OCI-LY7 (cell line): ENCODE data around the gene GAB3. TPM values are rescaled to one million over a fixed set of nuclear protein-coding genes. Genes with fewer than 3 reads are reported as not detected.

ENCODE experiments used
- BruUV-seq: library from RNA; stranded (reverse); fragments of 400-500 nt; replicated peaks from 2 replicates; lab custom pipeline; 2021; lab: Mats Ljungman, UMichigan
- CTCF ChIA-PET: fragments of 300-600 bp; sonication (Branson Sonifier 250); formaldehyde crosslinking; loops from one replicate; lab custom pipeline; 2022; ENCODE audit warnings: antibody characterized with exemption; ENCODE audit not compliant: unreplicated experiment; lab: Charles Lee
- POLR2A ChIA-PET: fragments of 300-600 bp; sonication (Branson Sonifier 250); formaldehyde crosslinking; loops from one replicate; lab custom pipeline; 2022; ENCODE audit warnings: antibody characterized with exemption; lab: Charles Lee
- DNase-seq: peaks from one replicate; pipeline ENCODE4 v3.0.0-alpha.2; 2015; ENCODE audit warnings: low spot score
- H2AFZ ChIP-seq: fragments of 200-600 bp; sonication (generic), shearing (Covaris generic); 2 replicates; pipeline ENCODE4 v1.6.1; 2014; ENCODE audit warnings: mild to moderate bottlenecking, antibody characterized with exemption, low read length, moderate library complexity
- H3K27ac ChIP-seq: fragments of 200-600 bp; sonication (generic); 2 replicates; pipeline ENCODE4 v1.5.1; 2014; ENCODE audit warnings: mixed run types, low read depth, mild to moderate bottlenecking, moderate library complexity, low read length, inconsistent platforms; ENCODE audit not compliant: poor library complexity, severe bottlenecking
- H3K36me3 ChIP-seq: fragments of 200-600 bp; sonication (generic); 2 replicates; pipeline ENCODE4 v1.6.1; 2014; ENCODE audit warnings: mild to moderate bottlenecking, antibody characterized with exemption, low read length, moderate library complexity, mixed read lengths; ENCODE audit not compliant: insufficient read depth
- H3K4me1 ChIP-seq: fragments of 200-600 bp; sonication (generic); 2 replicates; pipeline ENCODE4 v1.5.1; 2014; ENCODE audit warnings: mild to moderate bottlenecking, low read length; ENCODE audit not compliant: insufficient read depth, poor library complexity, severe bottlenecking
- H3K4me2 ChIP-seq: fragments of 200-600 bp; sonication (generic); 2 replicates; pipeline ENCODE4 v1.6.1; 2014; ENCODE audit warnings: mild to moderate bottlenecking, low read length
- H3K4me3 ChIP-seq: fragments of 200-600 bp; sonication (generic); 2 replicates; pipeline ENCODE4 v1.5.1; 2014; ENCODE audit warnings: mild to moderate bottlenecking, low read depth, low read length; ENCODE audit not compliant: poor library complexity, severe bottlenecking
- H3K79me2 ChIP-seq: fragments of 200-600 bp; sonication (generic); 2 replicates; pipeline ENCODE4 v1.6.1; 2016; ENCODE audit warnings: low read depth, mild to moderate bottlenecking, low read length, moderate library complexity, mixed read lengths; ENCODE audit not compliant: insufficient read depth
- H3K9me2 ChIP-seq: fragments of 200-600 bp; sonication (generic); 2 replicates; pipeline ENCODE4 v1.6.1; 2016; ENCODE audit warnings: mild to moderate bottlenecking, low read length, mixed read lengths; ENCODE audit not compliant: insufficient read depth
- H3K9me3 ChIP-seq: fragments of 200-600 bp; sonication (generic); 2 replicates; pipeline ENCODE4 v1.6.1; 2014; ENCODE audit warnings: mild to moderate bottlenecking, mixed run types, low read length, mixed read lengths
- H4K20me1 ChIP-seq: fragments of 200-600 bp; sonication (generic); 2 replicates; pipeline ENCODE4 v1.6.1; 2014; ENCODE audit warnings: mild to moderate bottlenecking, antibody characterized with exemption, low read length, moderate library complexity, mixed read lengths; ENCODE audit not compliant: insufficient read depth
- CTCF ChIP-seq: fragments of 200-600 bp; sonication (generic); conservative IDR thresholded peaks from 2 replicates; pipeline ENCODE4 v1.5.1; 2014; ENCODE audit warnings: mild to moderate bottlenecking, antibody characterized with exemption, low read length, moderate library complexity, mixed read lengths
- EZH2phosphoT487 ChIP-seq: fragments of 200-600 bp; sonication (generic); IDR thresholded peaks from 2 replicates; pipeline ENCODE4 v1.6.1; 2018; ENCODE audit warnings: low read depth, borderline replicate concordance, mild to moderate bottlenecking, mixed run types, antibody characterized with exemption, low read length, moderate library complexity, mixed read lengths
- intact Hi-C: fragments of 100-400 bp; cut with micrococcal nuclease; formaldehyde crosslinking; loops from one replicate; pipeline ENCODE4 v1.10.0; 2022; ENCODE audit not compliant: unreplicated experiment
- total RNA-seq, 2 experiments: library from RNA; depleted of rRNA in 1 of 2; stranded (reverse); fragments of >200 nt in 1 of 2; shearing (Covaris generic) in 1 of 2; gene quantifications; 2 replicates each; pipeline ENCODE4 v1.2.3, GENCODE V29; 2014 to 2022

GAB3 gene
- total RNA-seq, 2 experiments from 2014 or later: 0.09 to 0.38 TPM

GRCh38 chrX:154791939-154792338, 41.1 kb upstream of the GAB3 start:
- no TSS peak for BruUV-seq
- Histone ChIP-seq H3K4me2 (no peak overlapping the region), H3K9me2 (no peaks in the 10 kb centered on the region), H3K79me2 (no peaks in the 10 kb centered on the region), H3K9me3 (no peaks in the 10 kb centered on the region), H3K27ac (no peak overlapping the region), H3K36me3 (no peaks in the 10 kb centered on the region), H3K4me3 (no peak overlapping the region), H4K20me1 (no peaks in the 10 kb centered on the region), H3K4me1 (no peaks in the 10 kb centered on the region), H2AFZ (no peak overlapping the region)
- ChIA-PET CTCF (no interaction called here), POLR2A (no interaction called here)
- DNase-seq: no peak
- intact Hi-C loops: no loop called here
- no peak for TF ChIP-seq EZH2phosphoT487
- TF ChIP-seq CTCF: no peak

DNA sequence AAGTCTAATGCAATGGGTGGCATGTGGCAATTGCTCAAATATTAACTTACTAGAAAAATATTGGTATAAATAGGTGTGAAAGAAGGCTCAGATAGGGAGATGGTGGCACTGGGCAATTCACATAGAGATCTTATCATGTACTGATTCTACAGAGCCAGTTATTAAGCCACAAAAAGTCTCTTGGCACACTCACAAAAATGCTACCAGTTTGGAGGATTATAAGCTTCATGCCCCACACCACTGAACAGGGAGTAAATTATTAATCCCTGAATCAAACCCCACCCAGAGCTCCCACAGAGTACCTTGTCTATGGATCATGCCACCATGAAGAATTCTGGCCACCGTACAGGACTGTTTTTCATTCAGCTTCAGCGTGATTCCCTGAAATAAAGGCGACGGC, 40.6 kb upstream of the GAB3 start:
- Histone ChIP-seq H3K4me1 (no peaks in the 10 kb centered on the region), H2AFZ (no peak overlapping the region), H3K36me3 (no peaks in the 10 kb centered on the region), H3K4me3 (no peak overlapping the region), H3K27ac (no peak overlapping the region), H3K9me3 (no peaks in the 10 kb centered on the region), H4K20me1 (no peaks in the 10 kb centered on the region), H3K9me2 (no peaks in the 10 kb centered on the region), H3K4me2 (no peak overlapping the region), H3K79me2 (no peaks in the 10 kb centered on the region)
- intact Hi-C loops: no loop called here
- no peak for DNase-seq
- POLR2A ChIA-PET: interaction anchor here (0.6 kb wide), 1 partner anchor 429 kb away, joined by 5 read pairs; no protein-coding TSS in a partner anchor
- CTCF ChIA-PET: no interaction called here
- TF ChIP-seq EZH2phosphoT487: no peak
- TF ChIP-seq CTCF: no peak
- no TSS peak for BruUV-seq

DNA sequence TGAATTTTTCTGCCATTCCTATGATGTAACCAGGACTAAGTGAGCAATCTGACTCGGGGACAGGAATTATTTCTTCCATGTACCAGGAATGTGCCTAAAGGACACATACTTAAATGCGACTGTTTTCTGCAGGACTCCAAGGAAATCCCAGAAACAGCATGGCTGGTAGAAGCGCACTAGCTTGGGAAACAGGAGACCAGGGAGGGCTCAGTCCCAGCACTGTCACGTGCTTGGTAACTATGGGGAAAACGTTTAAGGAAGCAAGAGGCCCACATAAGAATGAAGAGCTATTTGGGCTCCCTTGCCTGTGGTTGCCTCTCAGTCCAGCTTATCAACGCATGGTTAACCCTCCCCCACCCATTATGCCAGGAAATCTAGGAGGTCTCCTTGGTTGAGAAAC, 34.8 kb upstream of the GAB3 start:
- H3K9me3 ChIP-seq: no peaks in the 10 kb centered on the region
- H4K20me1 ChIP-seq: no peaks in the 10 kb centered on the region
- ChIA-PET POLR2A (no interaction called here), CTCF (no interaction called here)
- H2AFZ ChIP-seq: no peak overlapping the region
- BruUV-seq: no TSS peak
- no peak for TF ChIP-seq CTCF
- TF ChIP-seq EZH2phosphoT487: no peak
- DNase-seq: no peak
- intact Hi-C loops: no loop called here
- no peak overlapping the region for H3K27ac ChIP-seq
- H3K4me2 ChIP-seq: no peak overlapping the region
- H3K36me3 ChIP-seq: no peaks in the 10 kb centered on the region
- H3K4me3 ChIP-seq: no peak overlapping the region
- H3K79me2 ChIP-seq: no peaks in the 10 kb centered on the region
- H3K4me1 ChIP-seq: no peaks in the 10 kb centered on the region
- H3K9me2 ChIP-seq: no peaks in the 10 kb centered on the region
